ENCODE data around the gene PPP1R14B.
A peak's percentile ranks its signal among the peaks of the same experiment; 100 is the strongest.

PPP1R14B gene

DNA sequence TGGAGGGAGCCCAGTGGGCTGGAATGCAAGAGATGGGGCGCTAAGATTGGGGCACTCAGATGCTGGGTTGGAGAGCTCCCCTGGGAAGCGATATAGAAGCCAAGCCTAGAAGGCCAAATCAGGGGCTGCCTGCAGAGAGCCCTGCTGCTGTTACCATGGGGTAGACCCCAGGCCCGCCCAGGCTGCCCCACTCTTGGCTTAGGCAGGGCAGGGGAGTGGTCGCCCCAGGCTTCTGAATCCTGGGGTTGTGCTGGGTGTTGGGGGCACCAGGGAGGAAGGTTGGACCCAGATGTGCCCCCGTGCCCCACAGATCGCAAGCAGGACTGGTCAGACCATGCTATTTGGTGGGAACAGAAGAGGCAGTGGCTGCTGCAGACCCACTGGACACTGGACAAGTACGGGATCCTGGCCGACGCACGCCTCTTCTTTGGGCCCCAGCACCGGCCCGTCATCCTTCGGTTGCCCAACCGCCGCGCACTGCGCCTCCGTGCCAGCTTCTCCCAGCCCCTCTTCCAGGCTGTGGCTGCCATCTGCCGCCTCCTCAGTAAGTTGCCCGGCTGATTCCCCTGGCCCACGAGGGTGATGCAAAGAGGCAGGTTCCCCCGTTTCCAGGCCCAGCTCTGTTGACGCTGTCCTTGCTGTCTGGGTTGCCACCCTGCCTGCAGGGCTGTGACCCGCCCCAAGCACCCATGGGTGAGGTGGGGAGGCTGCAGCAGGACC lies 36.3 kb downstream of the PPP1R14B start:
- no peak for DNase-seq (ENCODE audit: low read depth)

DNA sequence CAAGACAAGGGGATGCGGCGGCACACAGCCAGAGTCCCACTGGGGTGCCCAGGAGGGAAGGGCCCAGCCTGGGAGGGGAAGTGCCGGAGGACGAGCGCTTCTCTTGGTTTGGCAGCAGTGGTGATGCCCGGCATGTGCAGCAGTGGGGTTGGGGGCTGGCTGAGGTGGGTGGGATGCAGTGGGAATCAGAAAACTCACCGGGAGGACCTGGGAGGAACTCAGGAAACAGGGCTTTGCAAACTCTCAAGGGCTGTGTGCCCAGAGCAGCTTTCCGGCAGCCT lies 37.2 kb downstream of the PPP1R14B start:
- DNase-seq (ENCODE audit: low read depth), result no peak

DNA sequence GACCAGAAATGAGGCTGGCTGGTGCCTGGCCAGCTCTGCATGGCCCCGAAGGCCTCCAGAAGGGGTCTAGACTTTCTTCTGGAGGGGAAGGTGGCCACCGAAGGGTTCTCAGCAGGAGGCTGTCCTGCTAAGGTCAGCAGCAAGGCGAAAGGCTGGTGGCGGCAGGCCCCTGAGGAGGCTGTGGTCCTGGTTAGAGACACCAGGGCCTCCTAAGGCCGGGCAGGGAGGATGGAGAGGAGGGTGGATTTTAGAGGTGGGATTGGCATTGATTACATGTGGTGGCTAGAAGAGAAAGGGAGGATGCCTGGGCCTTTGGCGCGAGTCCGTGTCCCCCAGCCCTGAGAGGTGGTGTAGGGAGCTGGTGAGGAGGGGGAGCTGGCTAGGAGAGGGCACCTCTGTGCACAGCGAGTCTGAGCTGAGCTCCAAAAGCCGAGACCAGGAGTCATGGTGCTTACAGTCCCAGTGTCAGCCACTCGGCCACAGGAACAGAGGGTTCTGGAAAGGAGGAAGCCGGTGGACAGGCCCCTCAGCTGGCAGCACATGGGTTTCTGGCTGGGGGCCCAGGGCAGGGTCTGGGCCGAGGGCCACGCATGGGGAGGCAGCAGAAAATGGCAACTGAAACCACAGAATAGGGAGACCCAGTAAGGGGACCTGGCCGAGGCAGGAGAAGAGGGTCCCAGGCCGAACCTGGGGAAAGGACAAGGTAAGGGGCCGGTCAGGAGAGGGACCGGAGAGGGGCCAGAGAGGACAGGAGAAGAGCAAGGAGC lies 37.8 kb downstream of the PPP1R14B start:
- DNase-seq (ENCODE audit: low read depth), result no peak

GRCh38 chr11:64208086-64208795 lies 38.5 kb downstream of the PPP1R14B start:
- DNase-seq (ENCODE audit: low read depth), result no peak

- DNase-seq (ENCODE audit: low read depth), result peak; percentile 70
Measured at GRCh38 chr11:64207256-64208085, 39.3 kb downstream of the PPP1R14B start.

GRCh38 chr11:64206457-64207255 lies 40.1 kb downstream of the PPP1R14B start, which contains the start of gene FERMT3:
Gene FERMT3 (plus strand): TSS chr11:64206721. CDS start chr11:64207365, 644 bp downstream.
- DNase-seq (ENCODE audit: low read depth), result peak; percentile 45

DNA sequence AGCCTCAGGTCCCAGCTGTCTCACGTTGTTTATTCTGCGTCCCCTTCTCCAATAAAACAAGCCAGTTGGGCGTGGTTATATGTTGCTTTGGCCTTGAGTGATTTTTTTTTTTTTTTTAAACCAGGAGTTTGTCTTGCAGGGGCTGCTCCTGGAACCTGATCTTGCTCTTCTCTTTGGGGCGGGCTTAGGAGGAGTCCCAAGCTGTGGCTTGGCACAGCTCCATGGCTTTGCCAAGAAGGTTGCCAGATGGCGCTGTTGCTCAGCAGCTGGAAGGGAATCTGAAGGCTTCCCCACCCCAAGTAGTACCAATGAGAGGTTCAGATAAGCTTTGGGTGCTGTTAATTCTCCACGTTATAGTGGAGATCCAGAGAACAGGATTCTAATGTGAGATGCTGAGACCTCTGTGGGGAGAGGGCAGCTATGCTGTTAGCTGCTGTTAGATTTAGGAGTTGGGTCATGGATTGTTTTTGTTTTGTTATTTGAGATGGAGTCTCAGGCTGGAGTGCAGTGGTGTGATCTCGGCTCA lies 42.2 kb downstream of the PPP1R14B start:
- peak; percentile 62 for DNase-seq (ENCODE audit: low read depth)

DNA sequence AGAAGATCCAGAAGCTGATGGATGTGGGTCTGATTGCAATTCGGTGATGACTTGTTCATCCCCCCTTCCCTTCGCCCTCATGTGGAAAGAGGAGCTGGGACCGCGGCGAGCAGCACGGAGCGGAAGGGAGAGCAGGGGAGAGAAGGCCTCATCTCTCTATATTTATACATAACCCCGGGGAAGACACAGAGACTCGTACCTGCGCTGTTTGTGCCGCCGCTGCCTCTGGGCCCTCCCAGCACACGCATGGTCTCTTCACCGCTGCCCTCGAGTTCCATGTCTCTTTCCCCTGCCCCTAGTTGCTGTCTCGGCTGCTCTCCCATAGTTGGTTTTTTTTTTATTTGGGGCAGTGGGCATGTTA lies 42.7 kb downstream of the PPP1R14B start:
- no peak for DNase-seq (ENCODE audit: low read depth)

DNA sequence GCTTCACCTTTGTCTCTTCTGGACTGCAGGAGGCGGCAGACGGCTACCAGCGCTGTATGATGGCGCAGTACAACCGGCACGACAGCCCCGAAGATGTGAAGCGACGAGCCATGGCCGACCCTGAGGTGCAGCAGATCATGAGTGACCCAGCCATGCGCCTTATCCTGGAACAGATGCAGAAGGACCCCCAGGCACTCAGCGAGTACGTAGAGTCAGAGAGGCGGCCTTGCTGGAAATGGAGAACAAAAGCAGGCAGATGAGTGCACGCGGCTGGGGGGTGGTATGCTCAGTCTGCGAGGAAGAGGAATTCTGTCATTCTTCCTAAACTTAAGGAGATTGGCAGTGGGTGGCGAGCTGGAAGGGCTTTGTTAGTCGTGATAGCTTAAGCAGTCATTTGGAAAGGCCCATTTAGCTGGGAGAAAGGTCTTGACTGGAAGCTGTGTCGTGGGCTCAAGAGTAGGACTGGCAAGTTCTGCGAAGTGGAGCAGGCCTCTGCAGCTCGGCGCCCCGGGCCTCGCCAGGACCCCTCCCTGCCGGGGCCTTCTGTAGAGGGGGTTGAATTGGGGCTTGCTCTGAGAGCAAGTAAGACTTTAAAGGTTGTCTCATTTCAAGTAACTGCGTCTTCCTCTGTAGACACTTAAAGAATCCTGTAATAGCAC lies 43.2 kb downstream of the PPP1R14B start:
- DNase-seq (ENCODE audit: low read depth), result no peak

DNA sequence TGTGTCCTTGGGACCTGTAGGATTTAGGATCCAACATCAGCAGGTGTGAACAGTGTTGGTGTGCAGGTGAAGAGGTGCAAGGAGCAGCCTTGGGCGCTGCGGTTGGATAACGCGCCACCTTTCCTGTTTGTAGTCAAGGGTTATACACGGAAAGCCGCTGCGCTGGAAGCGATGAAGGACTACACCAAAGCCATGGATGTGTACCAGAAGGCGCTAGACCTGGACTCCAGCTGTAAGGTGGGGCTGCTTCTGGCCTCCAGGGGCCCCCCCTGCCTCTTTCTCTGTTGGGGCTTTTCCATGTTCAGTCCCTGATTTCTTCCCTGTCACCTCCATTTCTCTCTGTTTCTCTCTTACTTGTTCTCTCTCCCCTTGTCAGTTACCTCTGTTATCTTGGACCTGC lies 43.8 kb downstream of the PPP1R14B start:
- no peak for DNase-seq (ENCODE audit: low read depth)

GRCh38 chr11:64201543-64201942 lies 45.2 kb downstream of the PPP1R14B start:
- no peak for DNase-seq (ENCODE audit: low read depth)

DNA sequence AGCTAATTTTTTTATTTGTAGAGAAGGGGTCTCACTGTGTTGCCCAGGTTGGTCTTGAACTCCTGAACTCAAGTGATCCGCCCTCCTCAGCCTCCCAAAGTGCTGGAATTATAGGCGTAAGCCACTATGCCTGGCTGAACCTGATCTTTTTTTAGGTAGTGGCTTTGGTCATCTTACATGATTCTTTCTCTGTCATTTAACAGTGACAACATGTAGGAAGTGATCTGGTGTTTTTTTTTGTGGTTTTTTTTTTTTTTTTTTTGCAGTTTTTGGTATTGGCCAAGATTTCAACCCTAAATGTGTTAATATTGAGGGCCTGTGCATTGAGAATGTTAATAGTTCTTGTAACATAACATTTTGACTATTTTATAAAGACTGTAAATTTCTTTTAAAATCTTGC lies 48.2 kb downstream of the PPP1R14B start:
- DNase-seq (ENCODE audit: low read depth), result no peak

- DNase-seq (ENCODE audit: low read depth), result no peak
Measured at GRCh38 chr11:64196626-64197025, 50.1 kb downstream of the PPP1R14B start.

Data from activated T-helper 9 cell treated with anti-CD3 and anti-CD28 coated beads, Interleukin-2, amount 50 U/mL, for 16 hours (primary cell).